Fibroblast of the conjunctiva (primary cell): ENCODE data around the gene ADAMTS14.

Experiments
- DNase-seq: peaks from one replicate; pipeline ENCODE4 v3.0.0-alpha.2; 2010; ENCODE audit warnings: low read depth

Gene ADAMTS14

GRCh38 chr10:70773461-70773860, 101.2 kb downstream of the ADAMTS14 start:
- DNase-seq, result no peak

- DNase-seq, result no peak
Observed at GRCh38 chr10:70773965-70774809, 101.9 kb downstream of the ADAMTS14 start.

- no peak for DNase-seq
Observed at GRCh38 chr10:70774810-70775678, 102.7 kb downstream of the ADAMTS14 start.

- no peak for DNase-seq
Observed at GRCh38 chr10:70775679-70776454, 103.6 kb downstream of the ADAMTS14 start.

- no peak for DNase-seq
Observed at GRCh38 chr10:70776455-70777005, 104.2 kb downstream of the ADAMTS14 start.

GRCh38 chr10:70777063-70777875, 105.0 kb downstream of the ADAMTS14 start:
- no peak for DNase-seq

- DNase-seq, result no peak
Observed at GRCh38 chr10:70778267-70778924, 106.1 kb downstream of the ADAMTS14 start.

GRCh38 chr10:70779088-70779487, 106.8 kb downstream of the ADAMTS14 start:
- no peak for DNase-seq

- DNase-seq, result no peak
Observed at GRCh38 chr10:70779511-70780369, 107.4 kb downstream of the ADAMTS14 start.

GRCh38 chr10:70780370-70780760, 108.1 kb downstream of the ADAMTS14 start:
- no peak for DNase-seq

GRCh38 chr10:70780772-70781171, 108.5 kb downstream of the ADAMTS14 start:
- no peak for DNase-seq

- no peak for DNase-seq
Observed at GRCh38 chr10:70781461-70782051, 109.2 kb downstream of the ADAMTS14 start.

GRCh38 chr10:70782086-70782745, 109.9 kb downstream of the ADAMTS14 start:
- no peak for DNase-seq

- DNase-seq, result no peak
Observed at GRCh38 chr10:70782746-70783680, 110.7 kb downstream of the ADAMTS14 start.

- DNase-seq, result no peak
Observed at GRCh38 chr10:70784016-70784415, 111.7 kb downstream of the ADAMTS14 start.

GRCh38 chr10:70784471-70784870, 112.2 kb downstream of the ADAMTS14 start:
- DNase-seq, result no peak

GRCh38 chr10:70785190-70785589, 112.9 kb downstream of the ADAMTS14 start, which contains the start of gene TBATA:
Gene TBATA, minus strand, starts transcription at chr10:70785377. Its CDS starts 1,998 bp downstream, at chr10:70783379.
- no peak for DNase-seq
